ENCODE data around the gene TMEM163.

GRCh38 chr2:134675314-134675713 lies 43.5 kb downstream of the TMEM163 start:
- TF ChIP-seq ZNF510 (tag by site-specific recombination; IDR thresholded peaks at IDR 0.05; ENCODE audit: insufficient replicate concordance) = no peak
- TF ChIP-seq, protein P1, sequence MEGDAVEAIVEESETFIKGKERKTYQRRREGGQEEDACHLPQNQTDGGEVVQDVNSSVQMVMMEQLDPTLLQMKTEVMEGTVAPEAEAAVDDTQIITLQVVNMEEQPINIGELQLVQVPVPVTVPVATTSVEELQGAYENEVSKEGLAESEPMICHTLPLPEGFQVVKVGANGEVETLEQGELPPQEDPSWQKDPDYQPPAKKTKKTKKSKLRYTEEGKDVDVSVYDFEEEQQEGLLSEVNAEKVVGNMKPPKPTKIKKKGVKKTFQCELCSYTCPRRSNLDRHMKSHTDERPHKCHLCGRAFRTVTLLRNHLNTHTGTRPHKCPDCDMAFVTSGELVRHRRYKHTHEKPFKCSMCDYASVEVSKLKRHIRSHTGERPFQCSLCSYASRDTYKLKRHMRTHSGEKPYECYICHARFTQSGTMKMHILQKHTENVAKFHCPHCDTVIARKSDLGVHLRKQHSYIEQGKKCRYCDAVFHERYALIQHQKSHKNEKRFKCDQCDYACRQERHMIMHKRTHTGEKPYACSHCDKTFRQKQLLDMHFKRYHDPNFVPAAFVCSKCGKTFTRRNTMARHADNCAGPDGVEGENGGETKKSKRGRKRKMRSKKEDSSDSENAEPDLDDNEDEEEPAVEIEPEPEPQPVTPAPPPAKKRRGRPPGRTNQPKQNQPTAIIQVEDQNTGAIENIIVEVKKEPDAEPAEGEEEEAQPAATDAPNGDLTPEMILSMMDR (tag by site-specific recombination; IDR thresholded peaks at IDR 0.05) = no peak
- no peak for TF ChIP-seq ZNF114 (tag by site-specific recombination; IDR thresholded peaks at IDR 0.05)
- TF ChIP-seq ZNF274 (IDR thresholded peaks at IDR 0.05; ENCODE audit: low read length) = no peak
- TF ChIP-seq ZNF274 (tag by site-specific recombination; IDR thresholded peaks at IDR 0.05; ENCODE audit: borderline replicate concordance) = no peak
- no peak for TF ChIP-seq ZBTB17 (tag by site-specific recombination; IDR thresholded peaks at IDR 0.05)
- no peak for TF ChIP-seq ZNF138 (tag by site-specific recombination; IDR thresholded peaks at IDR 0.05; ENCODE audit: borderline replicate concordance)
- TF ChIP-seq ZBTB7A (tag by site-specific recombination; IDR thresholded peaks at IDR 0.05; ENCODE audit: low read depth) = no peak
